Vagina (tissue), 2 donors: Measurements from ENCODE around the gene RPL27.

Source experiments
- CTCF ChIP-seq, 3 experiments: fragments of 450-650 bp in 2 of 3; fragments of 200-600 bp in 1 of 3; sonication (generic) in 1 of 3; IDR thresholded peaks; one replicate each; pipeline ENCODE4 v1.5.1; 2017 to 2019; ENCODE audit warnings: antibody characterized with exemption in 3 of 3, mild to moderate bottlenecking in 2 of 3, moderate library complexity in 2 of 3
- POLR2AphosphoS5 ChIP-seq, 2 donors: sonication (generic); formaldehyde crosslinking; IDR thresholded peaks; one replicate each; pipeline ENCODE4 v1.9.0; 2017; ENCODE audit warnings: antibody characterized with exemption in 2 of 2, mild to moderate bottlenecking in 2 of 2, low read depth in 1 of 2; ENCODE audit not compliant: insufficient read depth in 1 of 2

- TF ChIP-seq CTCF (IDR thresholded peaks at IDR 0.05), result no peak
- no peak for TF ChIP-seq POLR2AphosphoS5 (IDR thresholded peaks at IDR 0.05; ENCODE audit: insufficient read depth in 1 of 2, low read depth in 1 of 2)
Measured at GRCh38 chr17:43019418-43019817, 21.2 kb downstream of the RPL27 start.
